ENCODE data around the gene MEIKIN. TPM values are rescaled to one million over a fixed set of nuclear protein-coding genes. Genes with fewer than 3 reads are reported as not detected.

The MEIKIN gene
- total and polyA plus RNA-seq, 2 experiments from 2014 or later = not detected

DNA sequence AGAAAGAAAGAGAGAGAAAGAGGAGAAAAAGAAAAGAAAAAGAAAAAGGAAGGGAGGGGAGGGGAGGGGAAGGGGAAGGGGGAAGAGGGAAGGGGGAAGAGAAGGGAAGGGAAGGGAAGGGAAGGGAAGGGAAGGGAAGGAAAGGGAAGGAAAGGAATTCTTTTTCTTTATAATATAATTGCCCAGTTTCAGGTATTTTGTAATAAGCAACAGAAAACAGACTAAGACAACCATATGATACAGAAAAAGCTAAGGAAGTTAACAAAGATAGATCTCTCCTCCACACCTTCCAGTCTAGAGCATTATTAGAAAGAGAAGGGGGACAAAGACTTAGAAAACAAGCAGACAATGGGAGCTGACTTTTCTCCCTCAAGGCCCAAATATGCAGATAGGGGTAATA, 31.0 kb downstream of the MEIKIN start:
- Histone ChIP-seq H3K4me1 (ENCODE audit: insufficient read depth) (no peaks in the 10 kb centered on the region), H3F3A (replicated peaks; ENCODE audit: low read depth) (no peaks in the 10 kb centered on the region), H3K27ac (ENCODE audit: low read depth) (no peak overlapping the region), H4K20me1 (replicated peaks; ENCODE audit: insufficient read depth) (no peaks in the 10 kb centered on the region), H3K27me3 (ENCODE audit: insufficient read depth) (no peaks in the 10 kb centered on the region), H2AFZ (no peak overlapping the region), H3K9me2 (ENCODE audit: insufficient read depth) (no peaks in the 10 kb centered on the region; the same call in 1 of the 2 replicates), H3K36me3 (ENCODE audit: insufficient read depth) (no peaks in the 10 kb centered on the region), H3K4me2 (no peak overlapping the region), H3K79me2 (replicated peaks; ENCODE audit: insufficient read depth) (no peaks in the 10 kb centered on the region), H3K4me3 (no peak overlapping the region)
- ATAC-seq (no peak), DNase-seq (ENCODE audit: low spot score) (no peak)
- Mint-ChIP-seq H3K36me3 (ENCODE audit: low read depth) (no peaks in the 10 kb centered on the region), H3K27ac (no peak overlapping the region), H3K4me3 (no peak overlapping the region), H3K27me3 (ENCODE audit: insufficient read depth, low read depth, poor library complexity) (peaks cover 3% of the 10 kb centered on the region), H3K4me1 (no peaks in the 10 kb centered on the region), H3K9me3 (no peaks in the 10 kb centered on the region)
- no peak for TF ChIP-seq EZH2phosphoT487 (IDR thresholded peaks at IDR 0.05; ENCODE audit: unreplicated experiment)
- no peak for TF ChIP-seq POLR2AphosphoS5 (IDR thresholded peaks at IDR 0.05; ENCODE audit: low read depth)
- TF ChIP-seq EZH2 (IDR thresholded peaks at IDR 0.05; ENCODE audit: low read depth, unreplicated experiment) = no peak
- no peak for TF ChIP-seq STAT1 (IDR thresholded peaks at IDR 0.05; ENCODE audit: unreplicated experiment)
- TF ChIP-seq, protein P1, sequence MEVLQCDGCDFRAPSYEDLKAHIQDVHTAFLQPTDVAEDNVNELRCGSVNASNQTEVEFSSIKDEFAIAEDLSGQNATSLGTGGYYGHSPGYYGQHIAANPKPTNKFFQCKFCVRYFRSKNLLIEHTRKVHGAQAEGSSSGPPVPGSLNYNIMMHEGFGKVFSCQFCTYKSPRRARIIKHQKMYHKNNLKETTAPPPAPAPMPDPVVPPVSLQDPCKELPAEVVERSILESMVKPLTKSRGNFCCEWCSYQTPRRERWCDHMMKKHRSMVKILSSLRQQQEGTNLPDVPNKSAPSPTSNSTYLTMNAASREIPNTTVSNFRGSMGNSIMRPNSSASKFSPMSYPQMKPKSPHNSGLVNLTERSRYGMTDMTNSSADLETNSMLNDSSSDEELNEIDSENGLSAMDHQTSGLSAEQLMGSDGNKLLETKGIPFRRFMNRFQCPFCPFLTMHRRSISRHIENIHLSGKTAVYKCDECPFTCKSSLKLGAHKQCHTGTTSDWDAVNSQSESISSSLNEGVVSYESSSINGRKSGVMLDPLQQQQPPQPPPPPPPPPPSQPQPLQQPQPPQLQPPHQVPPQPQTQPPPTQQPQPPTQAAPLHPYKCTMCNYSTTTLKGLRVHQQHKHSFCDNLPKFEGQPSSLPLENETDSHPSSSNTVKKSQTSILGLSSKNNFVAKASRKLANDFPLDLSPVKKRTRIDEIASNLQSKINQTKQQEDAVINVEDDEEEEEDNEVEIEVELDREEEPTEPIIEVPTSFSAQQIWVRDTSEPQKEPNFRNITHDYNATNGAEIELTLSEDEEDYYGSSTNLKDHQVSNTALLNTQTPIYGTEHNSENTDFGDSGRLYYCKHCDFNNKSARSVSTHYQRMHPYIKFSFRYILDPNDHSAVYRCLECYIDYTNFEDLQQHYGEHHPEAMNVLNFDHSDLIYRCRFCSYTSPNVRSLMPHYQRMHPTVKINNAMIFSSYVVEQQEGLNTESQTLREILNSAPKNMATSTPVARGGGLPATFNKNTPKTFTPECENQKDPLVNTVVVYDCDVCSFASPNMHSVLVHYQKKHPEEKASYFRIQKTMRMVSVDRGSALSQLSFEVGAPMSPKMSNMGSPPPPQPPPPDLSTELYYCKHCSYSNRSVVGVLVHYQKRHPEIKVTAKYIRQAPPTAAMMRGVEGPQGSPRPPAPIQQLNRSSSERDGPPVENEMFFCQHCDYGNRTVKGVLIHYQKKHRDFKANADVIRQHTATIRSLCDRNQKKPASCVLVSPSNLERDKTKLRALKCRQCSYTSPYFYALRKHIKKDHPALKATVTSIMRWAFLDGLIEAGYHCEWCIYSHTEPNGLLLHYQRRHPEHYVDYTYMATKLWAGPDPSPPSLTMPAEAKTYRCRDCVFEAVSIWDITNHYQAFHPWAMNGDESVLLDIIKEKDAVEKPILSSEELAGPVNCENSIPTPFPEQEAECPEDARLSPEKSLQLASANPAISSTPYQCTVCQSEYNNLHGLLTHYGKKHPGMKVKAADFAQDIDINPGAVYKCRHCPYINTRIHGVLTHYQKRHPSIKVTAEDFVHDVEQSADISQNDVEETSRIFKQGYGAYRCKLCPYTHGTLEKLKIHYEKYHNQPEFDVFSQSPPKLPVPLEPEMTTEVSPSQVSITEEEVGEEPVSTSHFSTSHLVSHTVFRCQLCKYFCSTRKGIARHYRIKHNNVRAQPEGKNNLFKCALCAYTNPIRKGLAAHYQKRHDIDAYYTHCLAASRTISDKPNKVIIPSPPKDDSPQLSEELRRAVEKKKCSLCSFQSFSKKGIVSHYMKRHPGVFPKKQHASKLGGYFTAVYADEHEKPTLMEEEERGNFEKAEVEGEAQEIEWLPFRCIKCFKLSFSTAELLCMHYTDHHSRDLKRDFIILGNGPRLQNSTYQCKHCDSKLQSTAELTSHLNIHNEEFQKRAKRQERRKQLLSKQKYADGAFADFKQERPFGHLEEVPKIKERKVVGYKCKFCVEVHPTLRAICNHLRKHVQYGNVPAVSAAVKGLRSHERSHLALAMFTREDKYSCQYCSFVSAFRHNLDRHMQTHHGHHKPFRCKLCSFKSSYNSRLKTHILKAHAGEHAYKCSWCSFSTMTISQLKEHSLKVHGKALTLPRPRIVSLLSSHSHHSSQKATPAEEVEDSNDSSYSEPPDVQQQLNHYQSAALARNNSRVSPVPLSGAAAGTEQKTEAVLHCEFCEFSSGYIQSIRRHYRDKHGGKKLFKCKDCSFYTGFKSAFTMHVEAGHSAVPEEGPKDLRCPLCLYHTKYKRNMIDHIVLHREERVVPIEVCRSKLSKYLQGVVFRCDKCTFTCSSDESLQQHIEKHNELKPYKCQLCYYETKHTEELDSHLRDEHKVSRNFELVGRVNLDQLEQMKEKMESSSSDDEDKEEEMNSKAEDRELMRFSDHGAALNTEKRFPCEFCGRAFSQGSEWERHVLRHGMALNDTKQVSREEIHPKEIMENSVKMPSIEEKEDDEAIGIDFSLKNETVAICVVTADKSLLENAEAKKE (CRISPR knock-in tag; IDR thresholded peaks at IDR 0.05) = no peak
- no peak for TF ChIP-seq JUNB (IDR thresholded peaks at IDR 0.05; ENCODE audit: unreplicated experiment)
- TF ChIP-seq, protein P2, sequence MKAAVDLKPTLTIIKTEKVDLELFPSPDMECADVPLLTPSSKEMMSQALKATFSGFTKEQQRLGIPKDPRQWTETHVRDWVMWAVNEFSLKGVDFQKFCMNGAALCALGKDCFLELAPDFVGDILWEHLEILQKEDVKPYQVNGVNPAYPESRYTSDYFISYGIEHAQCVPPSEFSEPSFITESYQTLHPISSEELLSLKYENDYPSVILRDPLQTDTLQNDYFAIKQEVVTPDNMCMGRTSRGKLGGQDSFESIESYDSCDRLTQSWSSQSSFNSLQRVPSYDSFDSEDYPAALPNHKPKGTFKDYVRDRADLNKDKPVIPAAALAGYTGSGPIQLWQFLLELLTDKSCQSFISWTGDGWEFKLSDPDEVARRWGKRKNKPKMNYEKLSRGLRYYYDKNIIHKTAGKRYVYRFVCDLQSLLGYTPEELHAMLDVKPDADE (IDR thresholded peaks at IDR 0.05) = no peak
- no peak for TF ChIP-seq NANOG (IDR thresholded peaks at IDR 0.05; ENCODE audit: borderline replicate concordance)
- TF ChIP-seq ZNF331 (CRISPR knock-in tag; IDR thresholded peaks at IDR 0.05; ENCODE audit: low read depth) = no peak
- no peak for TF ChIP-seq CREB1 (CRISPR knock-in tag; IDR thresholded peaks at IDR 0.05; ENCODE audit: low read depth)
- TF ChIP-seq, protein P3, sequence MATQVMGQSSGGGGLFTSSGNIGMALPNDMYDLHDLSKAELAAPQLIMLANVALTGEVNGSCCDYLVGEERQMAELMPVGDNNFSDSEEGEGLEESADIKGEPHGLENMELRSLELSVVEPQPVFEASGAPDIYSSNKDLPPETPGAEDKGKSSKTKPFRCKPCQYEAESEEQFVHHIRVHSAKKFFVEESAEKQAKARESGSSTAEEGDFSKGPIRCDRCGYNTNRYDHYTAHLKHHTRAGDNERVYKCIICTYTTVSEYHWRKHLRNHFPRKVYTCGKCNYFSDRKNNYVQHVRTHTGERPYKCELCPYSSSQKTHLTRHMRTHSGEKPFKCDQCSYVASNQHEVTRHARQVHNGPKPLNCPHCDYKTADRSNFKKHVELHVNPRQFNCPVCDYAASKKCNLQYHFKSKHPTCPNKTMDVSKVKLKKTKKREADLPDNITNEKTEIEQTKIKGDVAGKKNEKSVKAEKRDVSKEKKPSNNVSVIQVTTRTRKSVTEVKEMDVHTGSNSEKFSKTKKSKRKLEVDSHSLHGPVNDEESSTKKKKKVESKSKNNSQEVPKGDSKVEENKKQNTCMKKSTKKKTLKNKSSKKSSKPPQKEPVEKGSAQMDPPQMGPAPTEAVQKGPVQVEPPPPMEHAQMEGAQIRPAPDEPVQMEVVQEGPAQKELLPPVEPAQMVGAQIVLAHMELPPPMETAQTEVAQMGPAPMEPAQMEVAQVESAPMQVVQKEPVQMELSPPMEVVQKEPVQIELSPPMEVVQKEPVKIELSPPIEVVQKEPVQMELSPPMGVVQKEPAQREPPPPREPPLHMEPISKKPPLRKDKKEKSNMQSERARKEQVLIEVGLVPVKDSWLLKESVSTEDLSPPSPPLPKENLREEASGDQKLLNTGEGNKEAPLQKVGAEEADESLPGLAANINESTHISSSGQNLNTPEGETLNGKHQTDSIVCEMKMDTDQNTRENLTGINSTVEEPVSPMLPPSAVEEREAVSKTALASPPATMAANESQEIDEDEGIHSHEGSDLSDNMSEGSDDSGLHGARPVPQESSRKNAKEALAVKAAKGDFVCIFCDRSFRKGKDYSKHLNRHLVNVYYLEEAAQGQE (IDR thresholded peaks at IDR 0.05; ENCODE audit: unreplicated experiment) = no peak
- TF ChIP-seq, protein P4, sequence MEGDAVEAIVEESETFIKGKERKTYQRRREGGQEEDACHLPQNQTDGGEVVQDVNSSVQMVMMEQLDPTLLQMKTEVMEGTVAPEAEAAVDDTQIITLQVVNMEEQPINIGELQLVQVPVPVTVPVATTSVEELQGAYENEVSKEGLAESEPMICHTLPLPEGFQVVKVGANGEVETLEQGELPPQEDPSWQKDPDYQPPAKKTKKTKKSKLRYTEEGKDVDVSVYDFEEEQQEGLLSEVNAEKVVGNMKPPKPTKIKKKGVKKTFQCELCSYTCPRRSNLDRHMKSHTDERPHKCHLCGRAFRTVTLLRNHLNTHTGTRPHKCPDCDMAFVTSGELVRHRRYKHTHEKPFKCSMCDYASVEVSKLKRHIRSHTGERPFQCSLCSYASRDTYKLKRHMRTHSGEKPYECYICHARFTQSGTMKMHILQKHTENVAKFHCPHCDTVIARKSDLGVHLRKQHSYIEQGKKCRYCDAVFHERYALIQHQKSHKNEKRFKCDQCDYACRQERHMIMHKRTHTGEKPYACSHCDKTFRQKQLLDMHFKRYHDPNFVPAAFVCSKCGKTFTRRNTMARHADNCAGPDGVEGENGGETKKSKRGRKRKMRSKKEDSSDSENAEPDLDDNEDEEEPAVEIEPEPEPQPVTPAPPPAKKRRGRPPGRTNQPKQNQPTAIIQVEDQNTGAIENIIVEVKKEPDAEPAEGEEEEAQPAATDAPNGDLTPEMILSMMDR (conservative IDR thresholded peaks at IDR 0.05; ENCODE audit: low read depth in 2 of 2) = no peak
- TF ChIP-seq ZNF114 (CRISPR knock-in tag; IDR thresholded peaks at IDR 0.05) = no peak
